GM12873 (cell line): Measurements from ENCODE around the gene MPV17L2.

ENCODE experiments used
- TF ChIP-seq, protein P1 (sequence below): IDR thresholded peaks from 2 replicates; pipeline ENCODE4 v1.5.1; 2012; ENCODE audit warnings: low read depth, mild to moderate bottlenecking, moderate library complexity, low read length, control low read depth; ENCODE audit not compliant: insufficient read depth; ENCODE audit errors: missing control alignments

MPV17L2 gene

GRCh38 chr19:18156841-18157464 is 36.1 kb upstream of the MPV17L2 start:
- TF ChIP-seq, protein P1, sequence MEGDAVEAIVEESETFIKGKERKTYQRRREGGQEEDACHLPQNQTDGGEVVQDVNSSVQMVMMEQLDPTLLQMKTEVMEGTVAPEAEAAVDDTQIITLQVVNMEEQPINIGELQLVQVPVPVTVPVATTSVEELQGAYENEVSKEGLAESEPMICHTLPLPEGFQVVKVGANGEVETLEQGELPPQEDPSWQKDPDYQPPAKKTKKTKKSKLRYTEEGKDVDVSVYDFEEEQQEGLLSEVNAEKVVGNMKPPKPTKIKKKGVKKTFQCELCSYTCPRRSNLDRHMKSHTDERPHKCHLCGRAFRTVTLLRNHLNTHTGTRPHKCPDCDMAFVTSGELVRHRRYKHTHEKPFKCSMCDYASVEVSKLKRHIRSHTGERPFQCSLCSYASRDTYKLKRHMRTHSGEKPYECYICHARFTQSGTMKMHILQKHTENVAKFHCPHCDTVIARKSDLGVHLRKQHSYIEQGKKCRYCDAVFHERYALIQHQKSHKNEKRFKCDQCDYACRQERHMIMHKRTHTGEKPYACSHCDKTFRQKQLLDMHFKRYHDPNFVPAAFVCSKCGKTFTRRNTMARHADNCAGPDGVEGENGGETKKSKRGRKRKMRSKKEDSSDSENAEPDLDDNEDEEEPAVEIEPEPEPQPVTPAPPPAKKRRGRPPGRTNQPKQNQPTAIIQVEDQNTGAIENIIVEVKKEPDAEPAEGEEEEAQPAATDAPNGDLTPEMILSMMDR: no peak

DNA sequence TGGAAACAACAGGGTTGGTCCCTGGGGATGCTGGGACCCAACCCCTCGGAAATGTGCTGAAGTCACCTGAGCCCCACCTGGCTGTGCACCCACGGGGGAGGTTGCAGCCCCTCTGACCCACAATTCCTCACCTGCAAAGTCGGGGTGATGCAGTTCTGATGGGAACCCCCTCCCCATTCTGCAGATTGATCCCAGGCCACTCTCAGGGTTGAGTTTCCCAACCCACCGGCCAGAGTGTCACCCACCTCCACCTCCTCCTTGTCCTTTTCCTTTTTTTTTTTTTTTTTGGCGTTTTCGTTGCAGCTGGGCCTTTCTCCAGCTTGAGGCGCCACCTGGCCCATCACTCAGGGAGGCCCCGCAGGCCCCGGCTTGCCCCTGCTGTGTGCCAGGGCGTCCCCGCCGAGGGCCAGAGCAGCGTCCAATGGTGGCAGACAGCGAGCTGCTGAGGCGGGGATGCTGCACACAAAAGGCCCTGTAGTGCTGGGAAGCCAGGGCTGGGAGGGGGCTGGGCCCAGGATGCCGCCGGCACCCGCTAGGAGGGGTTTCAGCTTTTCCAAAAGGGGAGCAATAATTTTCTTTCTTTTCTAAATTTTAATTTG is 35.5 kb upstream of the MPV17L2 start:
- TF ChIP-seq, protein P1: no peak

DNA sequence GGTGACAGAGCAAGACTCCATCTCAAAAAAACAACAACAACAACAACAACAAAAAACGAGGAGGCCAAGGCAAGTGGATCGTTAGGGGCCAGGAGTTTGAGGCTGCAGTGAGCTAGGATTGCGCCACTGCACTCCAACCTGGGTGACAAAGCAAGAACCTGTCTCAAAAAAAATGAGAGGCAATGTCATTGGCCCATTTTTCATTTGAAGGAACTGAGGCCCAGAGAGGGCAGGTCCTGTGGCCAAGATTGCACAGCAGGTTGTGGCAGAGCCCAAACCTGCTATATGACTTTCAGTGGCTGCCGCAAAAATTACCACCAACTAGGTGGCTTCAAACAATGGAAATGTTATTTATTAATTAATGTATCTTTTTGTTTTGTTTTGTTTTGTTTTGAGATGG is 34.6 kb upstream of the MPV17L2 start:
- TF ChIP-seq, protein P1: no peak

DNA sequence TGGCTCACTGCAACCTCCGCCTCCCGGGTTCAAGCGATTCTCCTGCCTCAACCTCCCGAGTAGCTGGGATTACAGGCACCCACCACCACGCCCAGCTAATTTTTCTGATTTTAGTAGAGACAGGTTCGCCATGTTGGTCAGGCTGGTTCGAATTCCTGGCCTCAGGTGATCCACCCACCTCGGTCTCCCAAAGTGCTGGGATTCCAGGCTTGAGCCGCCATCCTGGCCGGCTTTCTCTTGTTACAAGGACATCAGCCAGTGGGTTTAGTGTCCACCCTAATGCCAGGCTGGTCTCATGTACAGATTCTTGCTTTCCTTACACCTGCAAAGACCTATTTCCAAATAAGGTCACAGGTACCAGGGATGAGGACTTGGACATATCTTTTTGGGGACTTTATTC is 33.2 kb upstream of the MPV17L2 start:
- TF ChIP-seq, protein P1: no peak

DNA sequence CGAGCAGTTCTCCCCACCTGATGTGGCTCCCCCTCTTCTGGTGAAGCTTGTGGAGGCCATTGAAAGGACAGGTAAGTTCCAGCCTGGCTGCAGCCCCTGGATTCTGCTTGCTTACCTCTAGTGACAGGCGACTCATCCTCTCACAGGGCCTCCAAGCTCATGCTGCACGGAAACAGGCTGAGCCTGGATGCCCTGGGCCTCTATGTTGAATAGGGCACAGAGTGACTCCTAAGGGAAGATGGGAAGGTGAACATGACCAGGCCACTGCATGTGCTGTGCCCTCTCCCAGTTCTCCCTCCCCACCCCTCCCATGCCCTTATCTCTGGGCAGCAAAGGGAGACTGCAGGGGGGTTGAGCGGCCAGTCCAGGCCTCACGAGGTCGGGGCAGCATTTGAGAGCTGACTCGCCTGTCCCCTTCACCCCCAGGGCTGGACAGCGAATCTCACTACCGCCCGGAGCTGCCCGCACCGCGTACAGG is 32.5 kb upstream of the MPV17L2 start:
- TF ChIP-seq, protein P1: no peak

DNA sequence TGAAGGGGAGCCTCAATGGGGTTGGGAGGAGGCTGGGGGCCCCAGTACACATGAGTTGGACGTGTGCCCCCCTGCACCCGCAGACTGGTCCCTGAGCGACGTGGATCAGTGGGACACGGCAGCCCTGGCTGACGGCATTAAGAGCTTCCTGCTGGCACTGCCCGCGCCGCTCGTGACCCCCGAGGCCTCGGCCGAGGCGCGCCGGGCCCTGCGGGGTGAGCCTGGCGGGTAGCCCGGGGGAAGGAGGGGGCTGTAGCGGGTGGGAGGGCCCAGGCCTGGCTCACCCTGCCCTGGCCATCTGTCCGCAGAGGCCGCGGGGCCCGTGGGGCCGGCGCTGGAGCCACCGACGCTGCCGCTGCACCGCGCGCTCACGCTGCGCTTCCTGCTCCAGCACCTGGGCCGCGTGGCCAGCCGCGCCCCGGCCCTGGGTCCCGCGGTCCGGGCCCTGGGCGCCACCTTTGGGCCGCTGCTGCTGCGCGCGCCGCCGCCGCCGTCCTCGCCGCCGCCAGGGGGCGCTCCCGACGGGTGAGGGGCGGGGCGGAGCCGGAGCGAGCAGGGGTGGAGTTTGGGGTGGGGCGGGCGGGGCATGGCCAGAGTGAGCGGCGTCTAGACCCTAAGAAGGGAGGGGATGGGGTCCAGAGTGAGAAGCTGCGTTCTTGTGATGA is 31.9 kb upstream of the MPV17L2 start:
- TF ChIP-seq, protein P1: peak; percentile 56

DNA sequence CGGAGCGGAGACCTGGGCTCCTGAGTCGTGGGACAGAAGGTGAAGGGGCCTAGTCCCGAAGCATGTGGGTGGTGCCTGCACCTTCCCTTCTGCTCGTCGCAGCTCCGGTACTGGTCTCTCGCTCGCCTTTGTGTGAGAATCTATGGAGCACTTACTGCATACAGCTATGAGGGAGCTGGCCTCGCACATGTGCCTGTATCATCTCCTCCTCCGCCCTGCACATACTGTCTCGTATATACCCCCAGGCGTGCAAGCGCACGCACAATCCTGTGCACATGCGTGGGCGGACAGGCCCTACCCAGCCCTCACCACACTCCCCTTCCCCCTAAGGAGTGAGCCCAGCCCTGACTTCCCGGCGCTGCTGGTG is 31.4 kb upstream of the MPV17L2 start:
- TF ChIP-seq, protein P1: no peak
